T-helper 1 cell treated with Interleukin-12 subunit alpha and Interleukin-12 subunit beta and Interleukin-4 antibody, amounts not matched to agents 30 μg/mL and 1 μg/mL, for 36 hours (primary cell): Measurements from ENCODE around the gene DNAH12.

Experiments used
- H3K27ac Mint-ChIP-seq: one replicate; pipeline ENCODE4 v1.8.0; 2021; ENCODE audit warnings: mild to moderate bottlenecking, mixed read lengths
- H3K27me3 Mint-ChIP-seq: one replicate; pipeline ENCODE4 v1.8.0; 2021; ENCODE audit warnings: low read depth, mixed read lengths
- H3K36me3 Mint-ChIP-seq: one replicate; pipeline ENCODE4 v1.8.0; 2021; ENCODE audit warnings: low read depth, mixed read lengths
- H3K4me1 Mint-ChIP-seq: one replicate; pipeline ENCODE4 v1.8.0; 2021; ENCODE audit warnings: low read depth, mixed read lengths
- H3K4me3 Mint-ChIP-seq: one replicate; pipeline ENCODE4 v1.8.0; 2021; ENCODE audit warnings: mild to moderate bottlenecking, moderate library complexity, mixed read lengths
- H3K9me3 Mint-ChIP-seq: one replicate; pipeline ENCODE4 v1.8.0; 2021; ENCODE audit warnings: mixed read lengths

The DNAH12 gene

GRCh38 chr3:57283334-57283733 is 260.8 kb downstream of the DNAH12 start:
- no peak overlapping the region for H3K27ac Mint-ChIP-seq
- H3K4me3 Mint-ChIP-seq, result no peak overlapping the region
- H3K27me3 Mint-ChIP-seq, result no peaks in the 10 kb centered on the region
- no peaks in the 10 kb centered on the region for H3K36me3 Mint-ChIP-seq
- H3K9me3 Mint-ChIP-seq, result no peaks in the 10 kb centered on the region
- H3K4me1 Mint-ChIP-seq, result peaks cover 8% of the 10 kb centered on the region

GRCh38 chr3:57281715-57282114 is 262.4 kb downstream of the DNAH12 start:
- H3K27me3 Mint-ChIP-seq, result no peaks in the 10 kb centered on the region
- no peaks in the 10 kb centered on the region for H3K9me3 Mint-ChIP-seq

GRCh38 chr3:57279685-57280084 is 264.5 kb downstream of the DNAH12 start:
- Mint-ChIP-seq H3K27ac (no peak overlapping the region), H3K27me3 (no peaks in the 10 kb centered on the region), H3K9me3 (no peaks in the 10 kb centered on the region), H3K4me3 (no peak overlapping the region), H3K36me3 (peaks cover 5% of the 10 kb centered on the region), H3K4me1 (peaks cover 8% of the 10 kb centered on the region)

More at GRCh38 chr3:57281715-57282114, 262.4 kb downstream of the DNAH12 start:
- Mint-ChIP-seq H3K4me1 (peaks cover 8% of the 10 kb centered on the region), H3K4me3 (no peak overlapping the region), H3K36me3 (peaks cover under 1% of the 10 kb centered on the region), H3K27ac (no peak overlapping the region)

DNA sequence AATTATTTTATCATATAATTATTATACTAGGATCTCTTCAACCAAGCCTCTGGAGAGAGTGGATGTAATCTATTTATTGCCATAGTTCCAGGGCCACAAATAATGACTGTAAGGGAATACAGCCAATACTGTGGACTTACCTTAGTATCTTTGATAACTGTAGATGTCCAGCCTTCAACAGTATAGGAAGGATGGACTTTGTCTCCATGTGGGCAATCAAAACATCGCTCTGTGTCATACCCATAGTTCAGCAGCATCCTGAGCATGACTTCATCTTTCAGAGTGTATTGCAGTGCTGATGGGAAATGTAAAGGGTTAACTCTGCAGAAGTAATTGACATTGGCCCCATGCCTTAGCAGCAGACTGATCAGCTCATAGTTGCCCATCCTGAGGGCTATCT is 265.9 kb downstream of the DNAH12 start:
- peaks cover 8% of the 10 kb centered on the region for H3K4me1 Mint-ChIP-seq
- H3K27me3 Mint-ChIP-seq, result no peaks in the 10 kb centered on the region
- H3K36me3 Mint-ChIP-seq, result peaks cover 8% of the 10 kb centered on the region
- no peaks in the 10 kb centered on the region for H3K9me3 Mint-ChIP-seq
- no peak overlapping the region for H3K4me3 Mint-ChIP-seq
- H3K27ac Mint-ChIP-seq, result no peak overlapping the region

- Mint-ChIP-seq H3K4me1 (no peaks in the 10 kb centered on the region), H3K36me3 (peaks cover 18% of the 10 kb centered on the region), H3K4me3 (no peak overlapping the region), H3K27ac (no peak overlapping the region), H3K9me3 (no peaks in the 10 kb centered on the region), H3K27me3 (no peaks in the 10 kb centered on the region)
Measured at GRCh38 chr3:57275393-57275792, 268.8 kb downstream of the DNAH12 start.

DNA sequence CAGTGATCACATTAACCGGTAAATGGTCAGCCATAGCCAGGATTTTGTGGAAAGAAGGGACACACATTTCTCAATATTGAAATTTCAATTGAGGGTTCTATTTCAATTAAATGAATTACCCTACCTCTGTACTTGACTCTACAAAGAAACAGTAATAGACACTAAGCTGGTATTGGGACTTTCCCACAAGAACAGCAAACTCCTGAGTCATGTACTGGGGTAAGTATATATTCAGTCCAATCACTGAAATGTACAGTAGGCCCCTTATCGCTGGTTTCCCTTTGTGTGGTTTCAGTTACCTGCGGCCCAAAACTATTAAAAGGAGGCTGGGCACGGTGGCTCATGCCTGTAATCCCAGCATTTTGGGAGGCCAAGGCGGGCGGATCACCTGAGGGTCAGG is 269.3 kb downstream of the DNAH12 start:
- H3K4me1 Mint-ChIP-seq, result no peaks in the 10 kb centered on the region
- no peak overlapping the region for H3K27ac Mint-ChIP-seq
- H3K9me3 Mint-ChIP-seq, result no peaks in the 10 kb centered on the region
- no peaks in the 10 kb centered on the region for H3K27me3 Mint-ChIP-seq
- H3K4me3 Mint-ChIP-seq, result no peak overlapping the region
- H3K36me3 Mint-ChIP-seq, result peaks cover 21% of the 10 kb centered on the region

DNA sequence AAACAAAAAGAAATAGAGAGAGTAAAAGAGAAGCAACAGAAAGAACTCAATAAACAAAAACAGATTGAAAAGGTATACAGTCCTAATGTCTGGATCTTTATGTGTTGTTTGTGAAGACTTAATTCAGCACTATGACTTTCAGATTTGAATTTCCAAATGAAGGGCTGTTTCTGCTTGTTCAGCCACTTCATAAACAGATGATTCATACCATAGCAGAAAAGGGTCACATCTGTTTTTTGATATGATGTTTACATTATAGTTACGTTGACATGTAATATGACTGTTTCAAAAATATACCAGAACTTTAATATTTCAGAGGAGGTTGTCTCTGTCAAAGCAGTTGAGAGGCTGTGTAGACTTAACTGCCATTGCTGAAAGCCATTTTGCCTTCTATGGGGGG is 275.7 kb downstream of the DNAH12 start:
- Mint-ChIP-seq H3K4me3 (no peak overlapping the region), H3K27me3 (no peaks in the 10 kb centered on the region), H3K27ac (no peak overlapping the region), H3K4me1 (no peaks in the 10 kb centered on the region), H3K9me3 (peaks cover 11% of the 10 kb centered on the region), H3K36me3 (peaks cover 59% of the 10 kb centered on the region)

DNA sequence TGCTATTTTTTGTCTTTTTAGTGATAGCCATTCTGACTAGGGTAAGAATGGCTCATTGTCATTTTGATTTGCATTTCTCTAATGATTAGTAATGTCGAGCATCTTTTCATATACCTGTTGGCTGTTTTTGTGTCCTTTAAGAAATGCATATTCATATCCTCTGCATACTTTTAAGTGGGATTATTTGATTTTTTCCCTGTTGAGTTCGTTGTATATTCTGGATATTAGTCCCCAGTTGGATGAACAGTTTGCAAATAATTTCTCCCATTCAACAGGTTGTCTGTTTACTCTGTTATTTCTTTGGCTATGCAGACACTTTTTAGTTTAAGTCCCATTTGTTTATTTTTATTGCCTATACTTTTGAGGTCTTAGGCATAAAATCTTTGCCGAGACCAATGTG is 282.2 kb downstream of the DNAH12 start:
- Mint-ChIP-seq H3K4me3 (no peak overlapping the region), H3K27me3 (no peaks in the 10 kb centered on the region), H3K36me3 (peaks cover 72% of the 10 kb centered on the region), H3K4me1 (no peaks in the 10 kb centered on the region), H3K27ac (no peak overlapping the region), H3K9me3 (peaks cover 19% of the 10 kb centered on the region)

- Mint-ChIP-seq H3K36me3 (peaks cover 64% of the 10 kb centered on the region), H3K4me3 (no peak overlapping the region), H3K27me3 (no peaks in the 10 kb centered on the region), H3K27ac (no peak overlapping the region), H3K9me3 (peaks cover 18% of the 10 kb centered on the region), H3K4me1 (no peaks in the 10 kb centered on the region)
Measured at GRCh38 chr3:57261119-57261518, 283.0 kb downstream of the DNAH12 start.

GRCh38 chr3:57257678-57258077 is 286.5 kb downstream of the DNAH12 start:
- H3K4me1 Mint-ChIP-seq, result no peaks in the 10 kb centered on the region
- no peak overlapping the region for H3K4me3 Mint-ChIP-seq
- no peaks in the 10 kb centered on the region for H3K27me3 Mint-ChIP-seq
- H3K36me3 Mint-ChIP-seq, result peaks cover 45% of the 10 kb centered on the region
- H3K9me3 Mint-ChIP-seq, result peaks cover 3% of the 10 kb centered on the region
- H3K27ac Mint-ChIP-seq, result no peak overlapping the region

GRCh38 chr3:57256844-57257243 is 287.3 kb downstream of the DNAH12 start:
- peaks cover 44% of the 10 kb centered on the region for H3K36me3 Mint-ChIP-seq
- no peak overlapping the region for H3K27ac Mint-ChIP-seq
- H3K4me3 Mint-ChIP-seq, result no peak overlapping the region
- no peaks in the 10 kb centered on the region for H3K4me1 Mint-ChIP-seq
- H3K27me3 Mint-ChIP-seq, result no peaks in the 10 kb centered on the region
- no peaks in the 10 kb centered on the region for H3K9me3 Mint-ChIP-seq

DNA sequence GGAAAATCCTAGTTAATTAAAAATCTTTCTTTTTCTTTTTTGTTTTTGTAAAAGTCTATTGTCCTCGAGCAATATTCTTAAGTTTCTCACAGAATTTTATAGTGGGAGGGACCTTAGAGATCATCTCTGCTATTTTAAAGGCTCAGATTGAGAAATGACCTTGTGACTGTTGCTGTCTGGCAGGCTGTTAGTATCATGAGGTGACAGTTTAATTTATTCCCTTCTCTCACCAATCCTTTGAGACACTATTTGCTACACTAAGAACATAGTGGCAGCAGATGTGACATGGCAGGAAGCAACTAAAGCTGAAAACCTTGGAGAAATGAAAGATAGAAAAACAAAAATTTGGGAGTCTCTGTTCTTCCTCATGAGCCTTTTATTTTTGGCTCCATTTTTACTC is 291.7 kb downstream of the DNAH12 start:
- Mint-ChIP-seq H3K4me1 (no peaks in the 10 kb centered on the region), H3K27me3 (no peaks in the 10 kb centered on the region), H3K36me3 (peaks cover 31% of the 10 kb centered on the region), H3K9me3 (no peaks in the 10 kb centered on the region), H3K4me3 (no peak overlapping the region), H3K27ac (no peak overlapping the region)

- H3K27ac Mint-ChIP-seq, result no peak overlapping the region
- peaks cover 40% of the 10 kb centered on the region for H3K36me3 Mint-ChIP-seq
- no peak overlapping the region for H3K4me3 Mint-ChIP-seq
- no peaks in the 10 kb centered on the region for H3K27me3 Mint-ChIP-seq
- H3K9me3 Mint-ChIP-seq, result no peaks in the 10 kb centered on the region
- H3K4me1 Mint-ChIP-seq, result no peaks in the 10 kb centered on the region
Measured at GRCh38 chr3:57244946-57245345, 299.2 kb downstream of the DNAH12 start.
